Activated CD4-positive, alpha-beta T cell treated with anti-CD3 and anti-CD28 coated beads, Interleukin-2, amount 50 U/mL, for 4 hours (primary cell): ENCODE measurements around the gene TOX4.
"Not testable (repeated sequence)": the region's sequence is repeated elsewhere in the genome, so short reads cannot be mapped to it uniquely, and the experiment has no call there.

Experiments
- DNase-seq, 2 experiments: peaks; one replicate each; pipeline ENCODE4 v3.0.0-alpha.2; 2020

TOX4 gene

GRCh38 chr14:21536418-21537089 lies 59.6 kb downstream of the TOX4 start:
- DNase-seq, result no peak

- no peak for DNase-seq
Measured at GRCh38 chr14:21537090-21537424, 60.1 kb downstream of the TOX4 start.

- DNase-seq, result no peak
Measured at GRCh38 chr14:21539189-21539940, 62.4 kb downstream of the TOX4 start.

GRCh38 chr14:21541413-21542074 lies 64.5 kb downstream of the TOX4 start:
- DNase-seq, result no peak

- DNase-seq, result no peak
Measured at GRCh38 chr14:21543521-21543960, 66.5 kb downstream of the TOX4 start.

GRCh38 chr14:21543963-21544362 lies 67.0 kb downstream of the TOX4 start:
- no peak for DNase-seq

- not testable (repeated sequence) for DNase-seq
Measured at GRCh38 chr14:21544588-21544987, 67.6 kb downstream of the TOX4 start.
